Measurements from ENCODE around the gene NAV3.

NAV3 gene

GRCh38 chr12:77830583-77831351 lies at the start of gene NAV3:
Gene NAV3, plus strand, starts transcription at chr12:77830894. Its CDS starts 568 bp downstream, at chr12:77831462.
- no peak for DNase-seq

- DNase-seq = no peak
Measured at GRCh38 chr12:77782034-77782433, 48.7 kb upstream of the NAV3 start.

- DNase-seq = no peak
Measured at GRCh38 chr12:77782766-77783165, 47.9 kb upstream of the NAV3 start.

GRCh38 chr12:77785211-77785610 lies 45.5 kb upstream of the NAV3 start:
- DNase-seq = no peak

- DNase-seq = no peak
Measured at GRCh38 chr12:77786675-77787074, 44.0 kb upstream of the NAV3 start.

GRCh38 chr12:77788231-77789168 lies 42.2 kb upstream of the NAV3 start:
- no peak for DNase-seq

- no peak for DNase-seq
Measured at GRCh38 chr12:77795699-77796098, 35.0 kb upstream of the NAV3 start.

- DNase-seq = no peak
Measured at GRCh38 chr12:77796775-77797174, 33.9 kb upstream of the NAV3 start.

- no peak for DNase-seq
Measured at GRCh38 chr12:77800501-77800900, 30.2 kb upstream of the NAV3 start.

- no peak for DNase-seq
Measured at GRCh38 chr12:77808534-77808933, 22.2 kb upstream of the NAV3 start.

GRCh38 chr12:77813558-77813957 lies 17.1 kb upstream of the NAV3 start:
- no peak for DNase-seq

GRCh38 chr12:77814386-77814785 lies 16.3 kb upstream of the NAV3 start:
- no peak for DNase-seq

GRCh38 chr12:77816196-77816595 lies 14.5 kb upstream of the NAV3 start:
- no peak for DNase-seq

GRCh38 chr12:77817276-77817675 lies 13.4 kb upstream of the NAV3 start:
- DNase-seq = no peak

- no peak for DNase-seq
Measured at GRCh38 chr12:77818351-77818750, 12.3 kb upstream of the NAV3 start.

GRCh38 chr12:77821699-77822203 lies 8.9 kb upstream of the NAV3 start:
- no peak for DNase-seq

- no peak for DNase-seq
Measured at GRCh38 chr12:77833329-77833728, 2.6 kb downstream of the NAV3 start.

- DNase-seq = no peak
Measured at GRCh38 chr12:77834618-77835017, 3.9 kb downstream of the NAV3 start.

GRCh38 chr12:77835969-77836368 lies 5.3 kb downstream of the NAV3 start:
- no peak for DNase-seq

- no peak for DNase-seq
Measured at GRCh38 chr12:77837876-77838291, 7.2 kb downstream of the NAV3 start.

GRCh38 chr12:77841521-77841920 lies 10.8 kb downstream of the NAV3 start:
- DNase-seq = no peak

GRCh38 chr12:77842430-77842829 lies 11.7 kb downstream of the NAV3 start:
- DNase-seq = no peak

- no peak for DNase-seq
Measured at GRCh38 chr12:77845831-77846230, 15.1 kb downstream of the NAV3 start.

GRCh38 chr12:77847060-77847541 lies 16.4 kb downstream of the NAV3 start:
- DNase-seq = no peak
